Neural cell (in vitro differentiated cells): Measurements from ENCODE around the gene SP3. TPM values are rescaled to one million over a fixed set of nuclear protein-coding genes. Genes with fewer than 3 reads are reported as not detected.

Experiments used
- H2AFZ ChIP-seq: fragments of 200-600, 300-800 bp; sonication (generic), shearing (Covaris generic); 2 replicates; pipeline ENCODE4 v1.6.0; 2014; ENCODE audit warnings: low read depth, mild to moderate bottlenecking, antibody characterized with exemption, low read length, moderate library complexity
- H3F3A ChIP-seq: fragments of 200-600 bp; shearing (Covaris generic); 2 replicates; pipeline ENCODE4 v1.6.1; 2016; ENCODE audit warnings: mild to moderate bottlenecking, moderate library complexity, mixed read lengths, antibody characterized with exemption, low read length; ENCODE audit not compliant: insufficient read depth, poor library complexity, severe bottlenecking
- H3K27ac ChIP-seq: fragments of 200-600, 300-800 bp; sonication (generic), shearing (Covaris generic); 2 replicates; pipeline ENCODE4 v1.5.1; 2014; ENCODE audit warnings: mild to moderate bottlenecking, low read length, moderate library complexity
- H3K27me3 ChIP-seq: fragments of 300-800, 200-600 bp; sonication (generic), shearing (Covaris generic); 2 replicates; pipeline ENCODE4 v1.6.0; 2014; ENCODE audit warnings: mild to moderate bottlenecking, low read depth, low read length, moderate library complexity; ENCODE audit not compliant: insufficient read depth
- H3K36me3 ChIP-seq: fragments of 300-800, 200-600 bp; sonication (generic), shearing (Covaris generic); 2 replicates; pipeline ENCODE4 v1.5.1; 2014; ENCODE audit warnings: mild to moderate bottlenecking, antibody characterized with exemption, low read length, moderate library complexity; ENCODE audit not compliant: insufficient read depth
- H3K4me2 ChIP-seq: fragments of 300-800, 200-600 bp; sonication (generic), shearing (Covaris generic); 2 replicates; pipeline ENCODE4 v1.6.0; 2014; ENCODE audit warnings: mild to moderate bottlenecking, low read length
- H3K4me3 ChIP-seq: fragments of 300-800, 200-600 bp; sonication (generic), shearing (Covaris generic); 2 replicates; pipeline ENCODE4 v1.5.1; 2014; ENCODE audit warnings: mild to moderate bottlenecking, low read length, moderate library complexity
- H3K79me2 ChIP-seq: fragments of 200-600 bp; shearing (Covaris generic); replicated peaks from 2 replicates; pipeline ENCODE4 v1.6.0; 2014; ENCODE audit warnings: mild to moderate bottlenecking, low read length, moderate library complexity; ENCODE audit not compliant: insufficient read depth
- H3K9ac ChIP-seq: fragments of 300-800, 200-600 bp; sonication (generic), shearing (Covaris generic); 2 replicates; pipeline ENCODE4 v1.6.1; 2016; ENCODE audit warnings: mild to moderate bottlenecking, low read length, mixed read lengths
- H3K9me2 ChIP-seq: fragments of 200-600 bp; shearing (Covaris generic); 2 replicates; pipeline ENCODE4 v1.6.1; 2016; ENCODE audit warnings: mild to moderate bottlenecking, low read length, mixed read lengths; ENCODE audit not compliant: insufficient read depth
- H3K9me3 ChIP-seq: fragments of 200-600, 300-800 bp; sonication (generic), shearing (Covaris generic); 2 replicates; pipeline ENCODE4 v1.6.1; 2016; ENCODE audit warnings: mild to moderate bottlenecking, mixed run types, low read length, moderate library complexity, mixed read lengths
- H4K20me1 ChIP-seq: fragments of 200-600 bp; shearing (Covaris generic); 2 replicates; pipeline ENCODE4 v1.6.1; 2016; ENCODE audit warnings: mild to moderate bottlenecking, mixed run types; ENCODE audit not compliant: insufficient read depth
- EP300 ChIP-seq: fragments of 450-650 bp; conservative IDR thresholded peaks from 2 replicates; pipeline ENCODE4 v1.6.1; 2014; ENCODE audit warnings: antibody characterized with exemption, mild to moderate bottlenecking, moderate library complexity; ENCODE audit not compliant: poor library complexity, severe bottlenecking
- EZH2 ChIP-seq: fragments of 200-600, 300-800 bp; shearing (Covaris generic), sonication (generic); IDR thresholded peaks from 2 replicates; pipeline ENCODE4 v1.6.1; 2014; ENCODE audit warnings: antibody characterized with exemption, low read length, borderline replicate concordance, mild to moderate bottlenecking; ENCODE audit not compliant: insufficient read depth, poor library complexity, severe bottlenecking
- MXI1 ChIP-seq: fragments of 450-650 bp; conservative IDR thresholded peaks from 2 replicates; pipeline ENCODE4 v1.6.1; 2014; ENCODE audit warnings: antibody characterized with exemption, mild to moderate bottlenecking; ENCODE audit not compliant: poor library complexity, severe bottlenecking
- POLR2AphosphoS5 ChIP-seq: IDR thresholded peaks from 2 replicates; pipeline ENCODE4 v1.6.1; 2012
- RAD21 ChIP-seq: fragments of 450-650 bp; conservative IDR thresholded peaks from 2 replicates; pipeline ENCODE4 v1.6.1; 2014; ENCODE audit warnings: antibody characterized with exemption, mild to moderate bottlenecking, moderate library complexity
- SMC3 ChIP-seq: fragments of 450-650 bp; conservative IDR thresholded peaks from 2 replicates; pipeline ENCODE4 v1.6.1; 2014; ENCODE audit warnings: antibody characterized with exemption, mild to moderate bottlenecking, moderate library complexity; ENCODE audit not compliant: poor library complexity
- TAF1 ChIP-seq: IDR thresholded peaks from 2 replicates; pipeline ENCODE4 v1.6.1; 2012; ENCODE audit warnings: low read depth
- polyA plus RNA-seq: library from polyadenylated mRNA; depleted of rRNA; stranded (reverse); fragments of >200 nt; gene quantifications from 2 replicates; pipeline ENCODE4 v1.2.3, GENCODE V29; 2014
- TF ChIP-seq, protein P1 (sequence below): IDR thresholded peaks from 2 replicates; pipeline ENCODE4 v1.6.1; 2012; ENCODE audit warnings: borderline replicate concordance
- TF ChIP-seq, protein P2 (sequence below): fragments of 450-650 bp; IDR thresholded peaks from 2 replicates; pipeline ENCODE4 v1.5.1; 2014; ENCODE audit warnings: antibody characterized with exemption, mild to moderate bottlenecking, moderate library complexity; ENCODE audit not compliant: poor library complexity, severe bottlenecking

Gene SP3
- polyA plus RNA-seq, 1 donor from 2014 or later: 57.8 TPM

DNA sequence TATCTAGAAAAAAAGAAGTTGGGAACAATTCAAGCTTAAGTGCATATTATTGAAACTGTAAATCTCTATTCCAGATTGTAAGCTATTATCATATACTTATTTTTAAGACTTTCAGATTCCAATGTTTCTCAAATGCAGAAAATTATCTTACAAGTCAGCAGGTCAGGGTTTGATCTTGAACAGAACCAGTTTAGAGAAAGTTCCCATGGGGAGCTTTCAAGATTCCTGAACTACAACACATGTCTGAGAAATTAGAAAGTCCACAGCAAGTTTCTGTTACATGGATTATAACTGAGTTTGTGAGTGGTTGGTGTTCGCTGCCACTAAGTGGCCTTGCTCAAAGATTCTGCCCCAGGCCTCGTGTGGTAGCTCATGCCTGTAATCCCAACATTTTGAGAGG, 31.6 kb upstream of the SP3 start:
- Histone ChIP-seq H3K4me2 (no peak overlapping the region), H3K79me2 (no peaks in the 10 kb centered on the region), H3F3A (no peaks in the 10 kb centered on the region), H3K27me3 (no peaks in the 10 kb centered on the region), H3K4me3 (no peak overlapping the region), H3K27ac (no peak overlapping the region), H3K9me2 (no peaks in the 10 kb centered on the region), H3K9me3 (no peaks in the 10 kb centered on the region), H3K36me3 (no peaks in the 10 kb centered on the region), H3K9ac (no peak overlapping the region), H4K20me1 (no peaks in the 10 kb centered on the region), H2AFZ (no peak overlapping the region)
- TF ChIP-seq TAF1: no peak
- TF ChIP-seq EZH2: no peak
- no peak for TF ChIP-seq SMC3
- TF ChIP-seq EP300: no peak
- TF ChIP-seq, protein P1, sequence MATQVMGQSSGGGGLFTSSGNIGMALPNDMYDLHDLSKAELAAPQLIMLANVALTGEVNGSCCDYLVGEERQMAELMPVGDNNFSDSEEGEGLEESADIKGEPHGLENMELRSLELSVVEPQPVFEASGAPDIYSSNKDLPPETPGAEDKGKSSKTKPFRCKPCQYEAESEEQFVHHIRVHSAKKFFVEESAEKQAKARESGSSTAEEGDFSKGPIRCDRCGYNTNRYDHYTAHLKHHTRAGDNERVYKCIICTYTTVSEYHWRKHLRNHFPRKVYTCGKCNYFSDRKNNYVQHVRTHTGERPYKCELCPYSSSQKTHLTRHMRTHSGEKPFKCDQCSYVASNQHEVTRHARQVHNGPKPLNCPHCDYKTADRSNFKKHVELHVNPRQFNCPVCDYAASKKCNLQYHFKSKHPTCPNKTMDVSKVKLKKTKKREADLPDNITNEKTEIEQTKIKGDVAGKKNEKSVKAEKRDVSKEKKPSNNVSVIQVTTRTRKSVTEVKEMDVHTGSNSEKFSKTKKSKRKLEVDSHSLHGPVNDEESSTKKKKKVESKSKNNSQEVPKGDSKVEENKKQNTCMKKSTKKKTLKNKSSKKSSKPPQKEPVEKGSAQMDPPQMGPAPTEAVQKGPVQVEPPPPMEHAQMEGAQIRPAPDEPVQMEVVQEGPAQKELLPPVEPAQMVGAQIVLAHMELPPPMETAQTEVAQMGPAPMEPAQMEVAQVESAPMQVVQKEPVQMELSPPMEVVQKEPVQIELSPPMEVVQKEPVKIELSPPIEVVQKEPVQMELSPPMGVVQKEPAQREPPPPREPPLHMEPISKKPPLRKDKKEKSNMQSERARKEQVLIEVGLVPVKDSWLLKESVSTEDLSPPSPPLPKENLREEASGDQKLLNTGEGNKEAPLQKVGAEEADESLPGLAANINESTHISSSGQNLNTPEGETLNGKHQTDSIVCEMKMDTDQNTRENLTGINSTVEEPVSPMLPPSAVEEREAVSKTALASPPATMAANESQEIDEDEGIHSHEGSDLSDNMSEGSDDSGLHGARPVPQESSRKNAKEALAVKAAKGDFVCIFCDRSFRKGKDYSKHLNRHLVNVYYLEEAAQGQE: no peak
- TF ChIP-seq POLR2AphosphoS5: no peak
- TF ChIP-seq RAD21: no peak
- no peak for TF ChIP-seq MXI1
- TF ChIP-seq, protein P2, sequence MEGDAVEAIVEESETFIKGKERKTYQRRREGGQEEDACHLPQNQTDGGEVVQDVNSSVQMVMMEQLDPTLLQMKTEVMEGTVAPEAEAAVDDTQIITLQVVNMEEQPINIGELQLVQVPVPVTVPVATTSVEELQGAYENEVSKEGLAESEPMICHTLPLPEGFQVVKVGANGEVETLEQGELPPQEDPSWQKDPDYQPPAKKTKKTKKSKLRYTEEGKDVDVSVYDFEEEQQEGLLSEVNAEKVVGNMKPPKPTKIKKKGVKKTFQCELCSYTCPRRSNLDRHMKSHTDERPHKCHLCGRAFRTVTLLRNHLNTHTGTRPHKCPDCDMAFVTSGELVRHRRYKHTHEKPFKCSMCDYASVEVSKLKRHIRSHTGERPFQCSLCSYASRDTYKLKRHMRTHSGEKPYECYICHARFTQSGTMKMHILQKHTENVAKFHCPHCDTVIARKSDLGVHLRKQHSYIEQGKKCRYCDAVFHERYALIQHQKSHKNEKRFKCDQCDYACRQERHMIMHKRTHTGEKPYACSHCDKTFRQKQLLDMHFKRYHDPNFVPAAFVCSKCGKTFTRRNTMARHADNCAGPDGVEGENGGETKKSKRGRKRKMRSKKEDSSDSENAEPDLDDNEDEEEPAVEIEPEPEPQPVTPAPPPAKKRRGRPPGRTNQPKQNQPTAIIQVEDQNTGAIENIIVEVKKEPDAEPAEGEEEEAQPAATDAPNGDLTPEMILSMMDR: no peak

DNA sequence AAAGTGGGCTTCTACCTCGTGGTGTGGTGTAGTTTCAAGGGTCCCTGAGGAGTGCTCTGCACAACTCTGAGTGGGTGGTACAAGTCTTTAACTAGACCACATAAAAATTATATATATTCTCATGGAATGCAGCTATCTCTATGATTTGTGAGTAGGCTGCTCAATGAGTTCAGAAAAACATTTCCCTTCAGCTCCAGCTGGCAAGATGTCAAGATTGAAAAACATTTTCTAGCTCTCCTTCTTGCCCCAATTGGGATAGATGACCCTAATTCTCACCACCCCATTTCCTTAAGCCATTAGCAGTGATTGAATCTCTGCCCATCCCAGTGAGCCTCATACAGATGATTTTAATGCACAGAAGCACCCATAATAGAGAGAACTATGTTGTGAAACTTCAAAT, 28.3 kb upstream of the SP3 start:
- Histone ChIP-seq H3F3A (no peaks in the 10 kb centered on the region), H3K36me3 (no peaks in the 10 kb centered on the region), H3K9me3 (no peaks in the 10 kb centered on the region), H3K4me2 (no peak overlapping the region), H4K20me1 (no peaks in the 10 kb centered on the region), H3K9ac (no peak overlapping the region), H2AFZ (no peak overlapping the region), H3K27me3 (no peaks in the 10 kb centered on the region), H3K9me2 (no peaks in the 10 kb centered on the region), H3K27ac (no peak overlapping the region), H3K79me2 (no peaks in the 10 kb centered on the region), H3K4me3 (no peak overlapping the region)
- TF ChIP-seq EP300 (no peak), SMC3 (no peak), MXI1 (no peak)
- TF ChIP-seq, protein P1: no peak
